A673 (cell line): ENCODE measurements around the gene LMTK2. TPM values are rescaled to one million over a fixed set of nuclear protein-coding genes. Genes with fewer than 3 reads are reported as not detected.

Source experiments
- BruUV-seq: library from RNA; stranded (reverse); fragments of 400-500 nt; replicated peaks from 2 replicates; lab custom pipeline; 2021; lab: Mats Ljungman, UMichigan
- CTCF ChIA-PET: fragments of 300-600 bp; sonication (Branson Sonifier 250); formaldehyde crosslinking; loops from one replicate; lab custom pipeline; 2022; ENCODE audit warnings: antibody characterized with exemption; lab: Charles Lee
- POLR2A ChIA-PET: fragments of 300-600 bp; sonication (Branson Sonifier 250); formaldehyde crosslinking; loops from one replicate; lab custom pipeline; 2022; ENCODE audit warnings: antibody characterized with exemption; ENCODE audit not compliant: low non-redundant PET; lab: Charles Lee
- DNase-seq: peaks from one replicate; pipeline ENCODE4 v3.0.0-alpha.2; 2015; ENCODE audit warnings: low spot score
- H3K27ac ChIP-seq: fragments of 200-600 bp; sonication (generic); 2 replicates; pipeline ENCODE4 v1.5.1; 2016; ENCODE audit warnings: mixed run types, low read depth, mild to moderate bottlenecking, mixed read lengths, antibody characterized with exemption, low read length; ENCODE audit not compliant: poor library complexity, severe bottlenecking
- H3K27me3 ChIP-seq: fragments of 200-600 bp; sonication (generic); replicated peaks from 2 replicates; pipeline ENCODE4 v1.6.1; 2017; ENCODE audit warnings: mixed run types, low read depth, mild to moderate bottlenecking, mixed read lengths, antibody characterized with exemption, low read length; ENCODE audit not compliant: insufficient read depth, poor library complexity
- H3K36me3 ChIP-seq: fragments of 200-600 bp; sonication (generic); 2 replicates; pipeline ENCODE4 v1.6.1; 2016; ENCODE audit warnings: mixed run types, mild to moderate bottlenecking, mixed read lengths, antibody characterized with exemption, low read length; ENCODE audit not compliant: insufficient read depth, poor library complexity, severe bottlenecking
- H3K4me1 ChIP-seq: fragments of 200-600 bp; sonication (generic); 2 replicates; pipeline ENCODE4 v1.6.1; 2017; ENCODE audit warnings: mixed run types, mild to moderate bottlenecking, mixed read lengths, antibody characterized with exemption, low read length; ENCODE audit not compliant: insufficient read depth, poor library complexity, severe bottlenecking
- H3K4me3 ChIP-seq: fragments of 200-600 bp; sonication (generic); 2 replicates; pipeline ENCODE4 v1.5.1; 2016; ENCODE audit warnings: low read depth, mixed run types, mild to moderate bottlenecking, mixed read lengths, low read length; ENCODE audit not compliant: poor library complexity, severe bottlenecking
- H3K9me3 ChIP-seq: fragments of 200-600 bp; sonication (generic); 2 replicates; pipeline ENCODE4 v1.6.1; 2016; ENCODE audit warnings: mixed run types, low read depth, mild to moderate bottlenecking, mixed read lengths, antibody characterized with exemption, low read length; ENCODE audit not compliant: poor library complexity, severe bottlenecking
- EZH2 ChIP-seq: fragments of 200-600 bp; sonication (generic); IDR thresholded peaks from 2 replicates; pipeline ENCODE4 v1.6.1; 2017; ENCODE audit warnings: borderline replicate concordance, low read depth, mild to moderate bottlenecking, mixed read lengths, antibody characterized with exemption, low read length; ENCODE audit not compliant: poor library complexity, severe bottlenecking
- intact Hi-C: fragments of 100-400 bp; cut with micrococcal nuclease; formaldehyde crosslinking; loops from one replicate; pipeline ENCODE4 v1.10.0; 2022; ENCODE audit not compliant: unreplicated experiment
- total RNA-seq: library from RNA; stranded (reverse); gene quantifications from 2 replicates; pipeline ENCODE4 v1.2.3, GENCODE V29; 2021
- TF ChIP-seq, protein P1 (sequence below): fragments of 300-800, 200-600 bp; sonication (generic); conservative IDR thresholded peaks from 2 replicates; pipeline ENCODE4 v1.5.1; 2017; ENCODE audit warnings: low read depth, mild to moderate bottlenecking, antibody characterized with exemption, low read length, moderate library complexity, mixed read lengths

Gene LMTK2
- total RNA-seq, 1 experiment from 2014 or later: 20.6 TPM

DNA sequence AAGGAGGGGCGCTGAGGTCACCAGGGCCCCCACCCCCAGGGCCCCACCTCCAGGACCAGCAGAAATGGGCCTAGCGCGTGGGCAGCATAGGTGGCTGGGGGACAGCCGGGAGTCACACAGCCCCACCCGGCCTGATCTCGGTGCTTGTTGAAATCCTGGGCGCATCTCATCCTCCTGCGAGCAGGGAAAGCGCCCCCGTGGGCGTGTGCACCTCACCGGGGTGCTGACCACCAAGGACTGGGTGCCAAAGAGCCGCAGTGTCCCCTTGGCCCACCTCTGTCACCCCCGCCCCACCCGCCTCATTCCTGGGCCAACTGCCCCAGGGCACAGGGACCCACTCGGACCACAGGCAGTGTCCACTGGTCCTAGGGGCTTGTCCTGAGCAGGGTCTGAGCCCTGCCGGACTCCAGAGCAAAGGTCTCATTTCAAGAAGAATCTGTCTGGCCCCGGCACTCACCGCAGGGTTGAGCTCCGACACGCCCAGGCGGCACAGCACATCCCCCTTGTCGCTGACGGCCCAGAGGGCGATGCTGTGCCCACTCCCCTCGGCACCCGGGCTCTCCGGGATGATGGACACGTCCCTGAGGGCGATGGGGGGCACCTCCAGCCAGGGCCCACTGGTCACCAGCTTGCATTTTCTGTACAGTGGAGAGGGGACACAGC, 116.0 kb downstream of the LMTK2 start:
- CTCF ChIA-PET: no interaction called here
- intact Hi-C loops: no loop called here
- POLR2A ChIA-PET: no interaction called here
- BruUV-seq: no TSS peak
- no peak for DNase-seq
- Histone ChIP-seq H3K4me1 (no peaks in the 10 kb centered on the region), H3K27me3 (no peaks in the 10 kb centered on the region), H3K4me3 (no peak overlapping the region), H3K9me3 (no peaks in the 10 kb centered on the region), H3K36me3 (no peaks in the 10 kb centered on the region), H3K27ac (no peak overlapping the region)
- TF ChIP-seq, protein P1, sequence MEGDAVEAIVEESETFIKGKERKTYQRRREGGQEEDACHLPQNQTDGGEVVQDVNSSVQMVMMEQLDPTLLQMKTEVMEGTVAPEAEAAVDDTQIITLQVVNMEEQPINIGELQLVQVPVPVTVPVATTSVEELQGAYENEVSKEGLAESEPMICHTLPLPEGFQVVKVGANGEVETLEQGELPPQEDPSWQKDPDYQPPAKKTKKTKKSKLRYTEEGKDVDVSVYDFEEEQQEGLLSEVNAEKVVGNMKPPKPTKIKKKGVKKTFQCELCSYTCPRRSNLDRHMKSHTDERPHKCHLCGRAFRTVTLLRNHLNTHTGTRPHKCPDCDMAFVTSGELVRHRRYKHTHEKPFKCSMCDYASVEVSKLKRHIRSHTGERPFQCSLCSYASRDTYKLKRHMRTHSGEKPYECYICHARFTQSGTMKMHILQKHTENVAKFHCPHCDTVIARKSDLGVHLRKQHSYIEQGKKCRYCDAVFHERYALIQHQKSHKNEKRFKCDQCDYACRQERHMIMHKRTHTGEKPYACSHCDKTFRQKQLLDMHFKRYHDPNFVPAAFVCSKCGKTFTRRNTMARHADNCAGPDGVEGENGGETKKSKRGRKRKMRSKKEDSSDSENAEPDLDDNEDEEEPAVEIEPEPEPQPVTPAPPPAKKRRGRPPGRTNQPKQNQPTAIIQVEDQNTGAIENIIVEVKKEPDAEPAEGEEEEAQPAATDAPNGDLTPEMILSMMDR: no peak
- no peak for TF ChIP-seq EZH2

DNA sequence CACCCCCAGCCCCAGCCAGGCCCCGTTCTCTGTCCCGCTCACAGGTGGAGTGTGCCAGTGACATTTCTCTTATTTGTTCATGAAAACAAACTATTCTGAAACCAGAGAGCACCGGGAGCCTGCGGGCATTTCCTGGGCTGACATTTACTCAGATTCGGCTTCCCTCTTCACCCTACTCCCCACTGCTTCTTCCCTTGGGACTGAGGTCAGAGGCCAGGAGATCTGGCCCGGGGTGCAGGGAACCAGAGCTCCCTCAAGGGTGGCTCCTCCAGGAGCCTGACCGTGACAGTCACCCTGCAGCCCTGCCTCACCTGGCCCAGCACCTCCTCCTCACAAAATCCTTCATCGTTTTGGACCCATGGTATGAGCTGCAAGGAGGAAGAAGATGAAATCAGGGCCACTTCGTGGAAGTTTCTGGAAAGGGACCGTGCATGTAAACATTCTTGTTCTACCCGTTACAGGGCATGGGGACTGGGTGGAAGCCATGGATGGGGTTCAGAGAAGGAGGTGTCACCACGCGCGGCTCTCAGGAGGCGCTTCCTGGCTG, 116.8 kb downstream of the LMTK2 start:
- no peaks in the 10 kb centered on the region for H3K27me3 ChIP-seq
- H3K4me3 ChIP-seq: no peak overlapping the region
- no peak overlapping the region for H3K27ac ChIP-seq
- intact Hi-C loops: no loop called here
- ChIA-PET POLR2A (no interaction called here), CTCF (no interaction called here)
- no peaks in the 10 kb centered on the region for H3K36me3 ChIP-seq
- H3K4me1 ChIP-seq: no peaks in the 10 kb centered on the region
- BruUV-seq: no TSS peak
- H3K9me3 ChIP-seq: no peaks in the 10 kb centered on the region
- DNase-seq: no peak
- no peak for TF ChIP-seq EZH2
- TF ChIP-seq, protein P1: no peak

DNA sequence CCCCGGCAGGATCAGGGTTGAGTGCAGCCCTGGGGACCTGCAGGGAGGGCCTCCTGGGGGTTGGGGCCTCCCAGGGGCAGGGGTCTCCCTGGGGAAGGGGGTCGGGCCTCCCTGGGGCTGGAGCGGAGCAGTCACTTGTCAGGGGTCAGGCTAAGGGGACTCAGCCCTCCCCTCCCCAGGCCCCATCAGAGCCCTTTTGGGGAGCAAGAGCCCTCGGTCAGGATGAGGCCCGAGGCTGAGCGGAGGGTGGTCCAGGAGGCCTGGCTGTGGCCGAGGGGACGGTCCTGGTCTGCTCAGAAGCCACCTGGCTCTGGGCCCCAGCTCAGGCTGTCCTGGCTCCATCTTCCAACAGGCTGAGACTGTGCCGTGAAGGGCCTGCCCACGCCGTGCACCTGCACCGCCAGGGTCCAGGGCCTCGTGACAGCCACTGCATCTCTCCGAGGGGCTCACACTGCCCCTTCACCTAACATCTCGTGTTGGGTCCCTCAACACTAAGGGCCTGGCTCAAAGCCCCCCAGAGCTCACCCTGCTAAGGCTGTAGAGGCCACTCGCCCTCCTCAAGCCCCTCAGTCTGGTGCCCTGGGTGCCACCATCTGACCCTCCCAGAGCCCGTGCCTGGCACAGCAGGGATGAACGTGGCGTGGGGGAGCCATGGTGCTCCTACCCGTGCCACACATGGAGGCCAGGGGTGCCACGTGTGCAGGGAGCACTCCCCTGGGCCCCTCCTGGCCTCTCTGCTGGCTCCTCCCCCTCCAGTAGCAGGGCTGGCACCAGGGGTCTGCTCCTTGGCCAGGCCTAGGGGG, 117.4 kb downstream of the LMTK2 start:
- Histone ChIP-seq H3K9me3 (no peaks in the 10 kb centered on the region), H3K27ac (no peak overlapping the region), H3K4me3 (no peak overlapping the region), H3K36me3 (no peaks in the 10 kb centered on the region), H3K27me3 (no peaks in the 10 kb centered on the region), H3K4me1 (no peaks in the 10 kb centered on the region)
- ChIA-PET POLR2A (no interaction called here), CTCF (no interaction called here)
- intact Hi-C loops: no loop called here
- no peak for DNase-seq
- no peak for TF ChIP-seq EZH2
- TF ChIP-seq, protein P1: no peak
- BruUV-seq: no TSS peak
